HepG2 (cell line): ENCODE data around the gene NET1. TPM values are rescaled to one million over a fixed set of nuclear protein-coding genes. Genes with fewer than 3 reads are reported as not detected.

ENCODE experiments used
- FOXC1 ChIP-seq: sonication (generic); formaldehyde crosslinking; IDR thresholded peaks from 2 replicates; pipeline ENCODE4 v1.8.0; 2022; ENCODE audit warnings: mild to moderate bottlenecking, missing genetic modification reagents, borderline replicate concordance
- GFI1 ChIP-seq: sonication (generic); formaldehyde crosslinking; IDR thresholded peaks from 2 replicates; pipeline ENCODE4 v1.5.0; 2020; ENCODE audit warnings: missing genetic modification reagents, mild to moderate bottlenecking, borderline replicate concordance
- HNF1B ChIP-seq: sonication (generic); formaldehyde crosslinking; IDR thresholded peaks from 2 replicates; pipeline ENCODE4 v1.5.1; 2020; ENCODE audit warnings: mild to moderate bottlenecking, moderate library complexity, missing genetic modification reagents
- HNRNPL ChIP-seq: fragments of 200-400 bp; formaldehyde crosslinking; IDR thresholded peaks from 2 replicates; pipeline ENCODE4 v1.6.1; 2017; ENCODE audit warnings: mild to moderate bottlenecking, low read depth, low read length
- IKZF4 ChIP-seq: sonication (generic); formaldehyde crosslinking; IDR thresholded peaks from 2 replicates; pipeline ENCODE4 v1.5.1; 2020; ENCODE audit warnings: borderline replicate concordance, mild to moderate bottlenecking, low read depth, missing genetic modification reagents; ENCODE audit errors: not compliant biosample characterization
- KAT7 ChIP-seq: IDR thresholded peaks from 2 replicates; pipeline ENCODE4 v1.6.1; 2018; ENCODE audit warnings: borderline replicate concordance, missing compliant biosample characterization
- MATR3 ChIP-seq: sonication (generic); formaldehyde crosslinking; IDR thresholded peaks from 2 replicates; pipeline ENCODE4 v1.4.0; 2020; ENCODE audit warnings: missing genetic modification reagents
- NCOA1 ChIP-seq: sonication (generic); formaldehyde crosslinking; IDR thresholded peaks from 2 replicates; pipeline ENCODE4 v1.9.0; 2021; ENCODE audit warnings: missing genetic modification reagents
- NFE2L1 ChIP-seq: sonication (generic); formaldehyde crosslinking; IDR thresholded peaks from 2 replicates; pipeline ENCODE4 v1.4.0; 2020; ENCODE audit warnings: missing genetic modification reagents, mild to moderate bottlenecking, borderline replicate concordance
- PPARG ChIP-seq: conservative IDR thresholded peaks from 2 replicates; pipeline ENCODE4 v1.6.1; 2016; ENCODE audit warnings: missing biosample characterization, missing genetic modification reagents
- RELA ChIP-seq: sonication (generic); formaldehyde crosslinking; IDR thresholded peaks from 2 replicates; pipeline ENCODE4 v1.4.0; 2020; ENCODE audit warnings: missing genetic modification reagents
- ZBED4 ChIP-seq: sonication (generic); formaldehyde crosslinking; IDR thresholded peaks from 2 replicates; pipeline ENCODE4 v1.4.0; 2020; ENCODE audit warnings: missing genetic modification reagents, borderline replicate concordance
- ZC3H13 ChIP-seq: sonication (generic); formaldehyde crosslinking; IDR thresholded peaks from 2 replicates; pipeline ENCODE4 v1.8.1; 2023; ENCODE audit warnings: mild to moderate bottlenecking, missing genetic modification reagents, moderate library complexity
- ZGPAT ChIP-seq: IDR thresholded peaks from 2 replicates; pipeline ENCODE4 v1.6.1; 2016; ENCODE audit warnings: mild to moderate bottlenecking
- ZNF280B ChIP-seq: sonication (generic); formaldehyde crosslinking; IDR thresholded peaks from 2 replicates; pipeline ENCODE4 v1.5.0; 2020; ENCODE audit warnings: missing genetic modification reagents, mild to moderate bottlenecking, borderline replicate concordance
- ZNF644 ChIP-seq: IDR thresholded peaks from 2 replicates; pipeline ENCODE4 v1.6.1; 2016; ENCODE audit warnings: low read depth
- ZNF687 ChIP-seq: sonication (generic); formaldehyde crosslinking; IDR thresholded peaks from 2 replicates; pipeline ENCODE4 v1.5.1; 2020; ENCODE audit warnings: mild to moderate bottlenecking, missing genetic modification reagents, moderate library complexity
- ZNF775 ChIP-seq: sonication (generic); formaldehyde crosslinking; IDR thresholded peaks from 2 replicates; pipeline ENCODE4 v1.4.0; 2020; ENCODE audit warnings: missing genetic modification reagents, mild to moderate bottlenecking, moderate library complexity, borderline replicate concordance
- polyA plus RNA-seq, 8 experiments: library from polyadenylated mRNA; depleted of rRNA in 3 of 8; stranded (reverse) in 7 of 8; unstranded in 1 of 8; fragments of >200 nt; fragmentation: Illumina TruSeq in 4 of 8; extraction: Trizol in 4 of 8; gene quantifications; 2 replicates each; pipeline versions ENCODE4 v1.2.1 to v1.2.3, GENCODE V29; 2011 to 2016; ENCODE audit warnings: low read depth in 4 of 8, missing spikeins in 1 of 8, mixed read lengths in 1 of 8; ENCODE audit not compliant: insufficient read depth in 1 of 8
- total RNA-seq, 5 experiments: library from RNA; depleted of rRNA; stranded (reverse); fragments of >200 nt; fragmentation: Illumina TruSeq; extraction: Trizol; gene quantifications; 2 replicates each; pipeline ENCODE4 v1.2.3, GENCODE V29; 2016; ENCODE audit warnings: low read depth in 1 of 5

Gene NET1
- total and polyA plus RNA-seq, 2 of the 13 experiments (the other 11 are each of a cell fraction or from before 2014, with no cell fraction given): 48.1 to 65.8 TPM

GRCh38 chr10:5493691-5494090, 81.3 kb downstream of the NET1 start (continued):
- TF ChIP-seq ZNF775 (CRISPR knock-in tag) (no peak), NFE2L1 (CRISPR knock-in tag) (no peak), ZGPAT (CRISPR knock-in tag) (no peak), HNRNPL (no peak), ZC3H13 (CRISPR knock-in tag) (no peak), ZNF280B (no peak), ZBED4 (CRISPR knock-in tag) (no peak), NCOA1 (CRISPR knock-in tag) (no peak), ZNF687 (no peak), GFI1 (CRISPR knock-in tag) (peak; percentile 64), ZNF644 (no peak), PPARG (CRISPR knock-in tag) (no peak), FOXC1 (no peak), MATR3 (CRISPR knock-in tag) (no peak), IKZF4 (CRISPR knock-in tag) (no peak), RELA (CRISPR knock-in tag) (no peak), KAT7 (CRISPR knock-in tag) (no peak), HNF1B (CRISPR knock-in tag) (no peak)
